ENCODE results near the gene PCDH8. TPM values are rescaled to one million over a fixed set of nuclear protein-coding genes. Genes with fewer than 3 reads are reported as not detected.

PCDH8 gene
- total and polyA plus RNA-seq, 2 of the 4 experiments (the other 2 are of a cell fraction) = not detected

DNA sequence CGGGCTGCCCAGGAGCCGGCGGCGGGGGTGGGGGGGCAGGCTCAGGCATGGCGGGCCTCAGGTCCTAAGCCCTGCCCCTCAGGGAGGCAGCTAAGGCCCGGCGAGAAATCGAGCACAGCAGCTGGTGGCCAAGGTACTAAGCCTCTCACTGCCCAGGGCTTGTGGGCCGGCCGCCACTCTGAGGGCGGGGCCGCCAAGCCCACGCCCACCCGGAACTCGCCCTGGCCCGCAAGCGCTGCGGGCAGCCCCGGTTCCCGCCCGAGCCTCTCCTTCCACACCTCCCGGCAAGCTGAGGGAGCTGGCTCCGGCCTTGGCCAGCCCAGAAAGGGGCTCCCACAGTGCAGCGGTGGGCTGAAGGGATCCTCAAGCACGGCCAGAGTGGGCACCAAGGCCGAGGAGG lies 33.1 kb downstream of the PCDH8 start:
- no peak overlapping the region for H2BK20ac ChIP-seq (ENCODE audit: low read depth, low read length)
- no peak overlapping the region for H2BK5ac ChIP-seq (ENCODE audit: low read depth, low read length, poor library complexity, severe bottlenecking)
- no peaks in the 10 kb centered on the region for H3K27me3 ChIP-seq (ENCODE audit: control insufficient read depth, insufficient read depth, low read length)
- H4K8ac ChIP-seq (ENCODE audit: low read depth in 2 of 2, low read length in 2 of 2) = no peak overlapping the region
- no peak overlapping the region for H3K23ac ChIP-seq (ENCODE audit: low read depth, low read length)
- DNase-seq (no peak), ATAC-seq (ENCODE audit: low read depth) (no peak)
- no peak overlapping the region for H3K4me2 ChIP-seq (ENCODE audit: low read depth, low read length)
- no peaks in the 10 kb centered on the region for H4K20me1 ChIP-seq (ENCODE audit: insufficient read depth, low read length)
- no peak overlapping the region for H3K18ac ChIP-seq (ENCODE audit: low read depth, low read length)
- no peaks in the 10 kb centered on the region for H3K36me3 ChIP-seq (ENCODE audit: control insufficient read depth, insufficient read depth, low read length)
- no peak overlapping the region for H2AK5ac ChIP-seq (ENCODE audit: low read depth, low read length)
- H4K5ac ChIP-seq (ENCODE audit: low read depth, low read length) = no peak overlapping the region
- H3K4me3 ChIP-seq (ENCODE audit: insufficient read depth, low read depth, low read length) = no peak overlapping the region
- CTCF ChIA-PET = no interaction called here
- no peaks in the 10 kb centered on the region for H3K9me1 ChIP-seq (ENCODE audit: insufficient read depth, low read length)
- H3K79me1 ChIP-seq (ENCODE audit: low read depth in 1 of 2, low read length in 2 of 2) = no peaks in the 10 kb centered on the region
- in situ Hi-C loops (cut with MboI; ENCODE audit: low sequenced_read_pairs) (no loop called here), intact Hi-C loops (cut with micrococcal nuclease) (no loop called here), dilution Hi-C loops (cut with HindIII; ENCODE audit: low sequenced_read_pairs, unreplicated experiment) (no loop called here)
- H3K14ac ChIP-seq (replicated peaks; ENCODE audit: low read depth, low read length) = no peak overlapping the region
- no peak overlapping the region for H2BK120ac ChIP-seq (ENCODE audit: low read depth, low read length)
- TF ChIP-seq MXI1 (IDR thresholded peaks at IDR 0.05; ENCODE audit: borderline replicate concordance, low read depth, low read length) (no peak), RAD21 (IDR thresholded peaks at IDR 0.05; ENCODE audit: low read length) (no peak), MAZ (IDR thresholded peaks at IDR 0.05; ENCODE audit: borderline replicate concordance, low read depth, low read length) (no peak), SMC3 (IDR thresholded peaks at IDR 0.05; ENCODE audit: low read depth, low read length) (no peak), RFX5 (IDR thresholded peaks at IDR 0.05; ENCODE audit: low read depth, low read length) (no peak), CHD1 (IDR thresholded peaks at IDR 0.05; ENCODE audit: low read depth, low read length) (no peak), POLR2A (IDR thresholded peaks at IDR 0.05; ENCODE audit: low read depth, low read length) (no peak), RCOR1 (IDR thresholded peaks at IDR 0.05; ENCODE audit: insufficient replicate concordance, low read length) (no peak), NFE2L2 (IDR thresholded peaks at IDR 0.05; ENCODE audit: low read depth, low read length) (no peak), FOS (IDR thresholded peaks at IDR 0.05; ENCODE audit: low read depth, low read length) (no peak)
- TF ChIP-seq, protein P1, sequence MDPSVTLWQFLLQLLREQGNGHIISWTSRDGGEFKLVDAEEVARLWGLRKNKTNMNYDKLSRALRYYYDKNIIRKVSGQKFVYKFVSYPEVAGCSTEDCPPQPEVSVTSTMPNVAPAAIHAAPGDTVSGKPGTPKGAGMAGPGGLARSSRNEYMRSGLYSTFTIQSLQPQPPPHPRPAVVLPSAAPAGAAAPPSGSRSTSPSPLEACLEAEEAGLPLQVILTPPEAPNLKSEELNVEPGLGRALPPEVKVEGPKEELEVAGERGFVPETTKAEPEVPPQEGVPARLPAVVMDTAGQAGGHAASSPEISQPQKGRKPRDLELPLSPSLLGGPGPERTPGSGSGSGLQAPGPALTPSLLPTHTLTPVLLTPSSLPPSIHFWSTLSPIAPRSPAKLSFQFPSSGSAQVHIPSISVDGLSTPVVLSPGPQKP (IDR thresholded peaks at IDR 0.05; ENCODE audit: borderline replicate concordance, low read depth, low read length) = no peak
- H4K91ac ChIP-seq (ENCODE audit: insufficient read depth, low read depth, low read length) = no peak overlapping the region
- H2BK15ac ChIP-seq (ENCODE audit: low read depth, low read length) = no peak overlapping the region
- no peaks in the 10 kb centered on the region for H3K9me3 ChIP-seq (ENCODE audit: control insufficient read depth, insufficient read depth, low read length)
- POLR2A ChIA-PET (ENCODE audit: unreplicated experiment) = no interaction called here
- WGBS, 2 experiments (ENCODE audit: extremely low coverage in 2 of 2, insufficient read length in 1 of 2) = 87% methylated on average over 6 of the region's 26 CpGs; no CpG with 5 or more reads in 1 of the 2 experiments
- no peak overlapping the region for H3K4ac ChIP-seq (ENCODE audit: low read depth, low read length)
- no peak overlapping the region for H2AK9ac ChIP-seq (replicated peaks; ENCODE audit: low read depth, low read length, poor library complexity)
- no peak overlapping the region for H3K9ac ChIP-seq (ENCODE audit: low read depth, low read length)
- no peak overlapping the region for H3K27ac ChIP-seq (ENCODE audit: insufficient read depth, low read length)
- H3K4me1 ChIP-seq (ENCODE audit: control insufficient read depth, insufficient read depth, low read length) = no peaks in the 10 kb centered on the region
- no peak overlapping the region for H3K56ac ChIP-seq (ENCODE audit: extremely low read depth, insufficient read depth, low read length)
- BruUV-seq (replicated peaks) = no TSS peak
- no peak overlapping the region for H2AFZ ChIP-seq (replicated peaks; ENCODE audit: low read length, poor library complexity)
